EL (cell line): ENCODE measurements around the gene HPGD.

Experiments used
- DNase-seq: peaks from one replicate; pipeline ENCODE4 v3.0.0-alpha.2; 2016

The HPGD gene

DNA sequence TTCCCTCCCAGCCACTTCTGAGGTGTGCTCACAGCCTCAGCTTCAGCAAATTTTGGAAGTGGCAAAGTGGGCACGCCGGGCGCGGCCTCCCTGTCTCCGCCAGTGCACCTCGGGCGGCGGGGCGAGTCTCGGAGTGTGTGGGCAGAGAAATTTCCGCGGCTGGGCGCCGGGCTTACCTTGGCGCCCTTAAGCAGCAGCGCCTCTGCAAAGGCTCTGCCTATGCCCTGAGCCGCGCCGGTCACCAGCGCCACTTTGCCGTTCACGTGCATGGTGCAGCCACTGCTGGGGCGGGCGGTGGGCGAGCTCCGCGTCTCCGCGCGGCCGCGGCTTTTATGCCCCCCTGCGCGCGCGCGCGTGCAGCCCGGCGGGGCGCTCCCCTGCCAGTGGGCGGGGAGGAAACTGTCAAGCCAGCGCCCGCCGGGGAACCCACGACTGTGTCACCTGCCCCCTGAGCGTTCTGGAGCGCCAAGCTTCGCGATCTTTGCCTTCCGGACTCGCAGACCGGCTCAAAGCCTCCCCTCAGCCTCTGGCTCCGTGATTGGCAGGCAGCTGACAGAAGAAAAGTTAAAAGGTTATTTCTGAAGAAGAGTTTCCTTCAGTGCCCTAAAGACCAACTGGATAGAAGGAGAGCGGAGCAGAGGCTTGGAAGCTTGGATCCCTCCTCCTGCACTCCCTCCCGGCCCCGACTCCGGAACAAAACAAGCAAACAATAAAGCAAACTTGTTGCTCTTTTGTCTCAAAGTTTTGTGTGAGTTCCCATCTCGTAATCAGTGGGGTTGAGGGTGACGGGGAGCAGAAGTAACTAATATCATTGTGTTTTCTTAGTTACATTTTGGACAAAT lies at the start of gene HPGD:
HPGD (minus strand) TSS at position 306 of the 842 bp plus-strand sequence; CDS start at position 269, 37 bp downstream.
- DNase-seq, result peak; percentile 1

DNA sequence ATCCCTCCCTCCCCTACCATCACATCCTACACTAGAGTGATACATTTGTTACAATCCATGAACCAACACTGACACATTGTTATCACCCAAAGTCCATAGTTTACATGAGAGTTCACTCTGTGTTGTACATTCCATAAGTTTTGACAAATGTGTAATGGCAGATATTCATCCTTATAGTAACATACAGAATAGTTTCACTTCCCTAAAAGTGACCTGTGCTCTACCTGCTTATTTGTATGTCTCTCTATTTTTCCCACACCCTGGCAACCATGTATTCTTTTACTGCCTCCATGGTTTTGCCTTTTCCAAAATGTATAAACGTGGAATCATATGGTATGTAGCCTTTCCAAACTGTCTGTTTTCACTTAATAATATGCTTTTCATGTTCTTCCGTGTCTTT lies 42.2 kb upstream of the HPGD start:
- DNase-seq, result no peak

DNA sequence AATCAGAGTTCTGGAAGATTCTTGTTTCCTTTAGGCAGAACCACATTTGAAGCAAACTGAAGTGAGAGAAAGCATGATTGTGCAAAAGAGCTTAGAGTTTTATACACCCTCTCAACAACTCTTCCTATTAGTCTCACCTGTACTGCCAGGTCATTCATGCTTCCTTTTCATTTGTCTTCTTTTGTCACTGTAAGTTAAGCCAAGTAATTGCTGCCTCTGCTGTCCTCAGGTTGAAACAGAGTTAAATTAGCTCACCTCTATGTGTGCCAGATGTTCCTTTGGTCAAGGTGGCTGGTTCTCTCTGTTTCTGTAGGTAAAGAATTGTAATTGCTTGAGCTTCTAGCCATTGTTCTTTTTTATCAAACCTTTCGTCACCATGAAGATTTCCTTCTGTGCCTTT lies 41.1 kb upstream of the HPGD start:
- DNase-seq, result no peak

GRCh38 chr4:174561560-174561959 lies 39.3 kb upstream of the HPGD start:
- no peak for DNase-seq

DNA sequence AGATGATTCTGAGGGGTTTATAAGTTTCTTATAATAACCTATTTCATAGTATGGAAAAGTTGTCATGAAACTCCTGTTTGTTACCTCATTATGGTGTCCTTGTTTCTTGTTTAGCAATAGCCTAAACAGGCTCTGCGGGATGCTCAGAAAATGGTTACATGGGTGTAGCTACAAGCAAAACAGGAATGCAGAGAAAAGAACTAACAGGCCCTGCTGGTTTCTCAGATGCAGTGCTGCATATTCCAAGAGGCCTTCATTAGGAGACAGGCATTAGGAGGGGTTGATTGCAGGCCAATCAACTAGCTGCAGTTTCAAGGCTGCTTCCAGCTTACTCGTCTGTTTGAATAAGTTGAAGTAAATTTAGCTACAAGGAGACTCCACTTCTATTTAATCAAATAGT lies 37.6 kb upstream of the HPGD start:
- no peak for DNase-seq

GRCh38 chr4:174555789-174556630 lies 33.7 kb upstream of the HPGD start:
- DNase-seq, result no peak

GRCh38 chr4:174554231-174554728 lies 32.0 kb upstream of the HPGD start:
- no peak for DNase-seq

GRCh38 chr4:174553828-174554227 lies 31.5 kb upstream of the HPGD start:
- no peak for DNase-seq

DNA sequence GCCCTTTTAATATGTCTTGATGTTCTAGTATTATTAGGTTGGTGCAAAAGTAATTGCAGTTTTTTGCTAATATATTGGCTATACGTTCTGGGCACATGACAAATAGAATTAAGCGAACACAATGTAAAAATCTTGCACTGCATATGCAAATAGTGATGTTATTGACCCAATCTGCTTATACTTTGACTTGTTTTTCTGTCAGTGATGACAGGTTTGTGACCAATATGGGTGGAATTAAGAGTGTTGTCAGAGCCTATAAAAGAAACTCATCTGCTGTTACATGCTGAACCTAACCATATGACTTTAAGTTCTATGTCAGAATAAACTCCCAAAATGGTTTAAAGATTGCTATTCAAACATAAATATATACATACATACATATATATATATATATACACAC lies 30.7 kb upstream of the HPGD start:
- DNase-seq, result no peak

DNA sequence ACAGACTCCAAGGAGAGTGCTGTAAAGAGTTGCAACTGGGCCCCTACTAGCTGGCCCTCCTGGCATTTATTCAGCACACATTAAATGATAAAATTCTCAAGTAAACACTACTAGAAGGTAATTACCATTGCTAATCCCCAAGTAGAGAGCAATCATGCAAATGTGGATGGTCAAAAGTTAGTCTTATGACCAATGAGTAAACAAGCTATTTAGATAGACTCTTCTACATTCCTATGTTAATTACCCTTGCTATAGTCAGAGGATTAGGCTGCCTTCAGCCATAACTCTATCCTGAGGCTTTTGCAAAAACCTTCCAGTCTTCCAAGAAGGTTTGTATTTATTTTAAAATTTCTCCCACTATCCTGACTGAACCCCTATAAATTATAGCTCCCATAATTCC lies 28.3 kb upstream of the HPGD start:
- no peak for DNase-seq

- no peak for DNase-seq
These were observed 27.4 kb upstream of the HPGD start for GRCh38 chr4:174549721-174550120.

DNA sequence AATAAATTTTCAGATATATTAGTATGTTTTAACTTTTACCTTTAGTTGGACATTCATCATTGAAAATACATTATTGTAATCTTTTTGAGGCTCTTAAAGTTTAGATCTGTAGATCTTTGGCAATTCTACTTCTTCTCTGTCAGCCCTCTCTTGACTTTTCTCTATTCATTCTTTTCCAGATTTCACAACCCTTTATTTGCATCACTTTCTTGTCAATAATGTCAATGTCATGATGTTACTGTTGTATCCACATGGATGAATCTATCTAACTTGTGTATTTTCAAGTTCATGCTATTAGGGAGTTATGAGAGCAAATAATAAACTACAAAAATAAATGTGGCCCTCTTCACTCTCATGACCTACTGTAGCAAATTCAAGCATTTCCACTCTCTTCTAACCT lies 23.0 kb upstream of the HPGD start:
- DNase-seq, result no peak

DNA sequence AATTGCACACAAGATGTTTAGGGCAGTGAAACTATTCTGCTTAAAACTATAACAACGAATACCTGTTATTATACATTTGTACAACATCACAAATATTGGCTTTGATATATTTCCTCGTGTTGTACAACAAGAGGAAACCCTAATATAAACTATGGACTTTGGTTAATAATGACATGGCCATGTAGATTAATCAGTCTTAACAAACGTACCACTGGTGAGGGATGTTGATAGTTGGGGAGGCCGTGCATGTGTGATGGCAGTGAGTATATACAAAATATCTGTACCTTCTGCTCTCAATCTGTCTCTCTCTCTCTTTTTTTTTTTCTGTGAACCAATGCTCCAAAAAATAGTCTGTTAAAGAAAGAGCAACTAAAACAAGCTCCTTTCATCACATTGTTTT lies 22.2 kb upstream of the HPGD start:
- DNase-seq, result no peak

GRCh38 chr4:174540175-174540574 lies 17.9 kb upstream of the HPGD start:
- DNase-seq, result no peak

DNA sequence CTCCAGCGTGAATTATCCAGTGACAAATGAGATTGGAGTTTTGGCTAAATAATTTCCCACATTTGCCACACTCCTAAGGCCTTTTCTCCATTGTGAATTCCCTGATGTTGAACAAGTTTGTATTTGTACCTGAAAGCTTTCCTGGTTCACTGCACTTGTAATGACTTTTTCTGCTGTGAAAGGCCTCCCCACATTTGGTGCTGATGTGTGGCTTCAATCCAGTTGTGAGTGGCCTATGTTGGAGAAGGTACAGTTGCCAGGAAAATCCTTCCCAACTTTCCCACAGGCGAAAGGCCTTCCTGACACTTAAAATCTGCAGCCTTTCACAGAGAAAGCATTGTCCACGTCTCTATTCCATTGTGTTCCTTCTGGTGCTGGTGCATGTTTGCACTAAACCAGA lies 17.3 kb upstream of the HPGD start:
- DNase-seq, result no peak

DNA sequence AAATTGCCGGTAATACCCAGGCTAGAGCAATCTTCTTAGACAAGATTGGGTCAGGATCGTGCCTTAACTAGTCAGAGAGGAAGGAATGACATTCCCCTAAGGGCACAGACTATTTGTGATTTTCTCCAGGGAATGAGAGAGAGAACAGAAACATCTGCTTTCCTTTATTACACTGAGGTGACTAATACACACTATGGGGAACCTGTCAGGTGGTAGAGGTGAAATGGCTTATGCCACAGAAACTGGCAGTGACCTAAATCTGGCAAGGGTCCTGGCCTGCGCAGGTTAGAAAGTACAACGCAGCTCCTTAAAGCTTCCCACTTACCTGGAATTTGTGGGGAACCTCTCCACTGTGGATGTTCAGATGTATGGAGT lies 16.6 kb upstream of the HPGD start:
- DNase-seq, result no peak

GRCh38 chr4:174538123-174538875 lies 16.0 kb upstream of the HPGD start:
- no peak for DNase-seq

GRCh38 chr4:174537634-174538033 lies 15.3 kb upstream of the HPGD start:
- no peak for DNase-seq

GRCh38 chr4:174534461-174534860 lies 12.2 kb upstream of the HPGD start:
- DNase-seq, result no peak

DNA sequence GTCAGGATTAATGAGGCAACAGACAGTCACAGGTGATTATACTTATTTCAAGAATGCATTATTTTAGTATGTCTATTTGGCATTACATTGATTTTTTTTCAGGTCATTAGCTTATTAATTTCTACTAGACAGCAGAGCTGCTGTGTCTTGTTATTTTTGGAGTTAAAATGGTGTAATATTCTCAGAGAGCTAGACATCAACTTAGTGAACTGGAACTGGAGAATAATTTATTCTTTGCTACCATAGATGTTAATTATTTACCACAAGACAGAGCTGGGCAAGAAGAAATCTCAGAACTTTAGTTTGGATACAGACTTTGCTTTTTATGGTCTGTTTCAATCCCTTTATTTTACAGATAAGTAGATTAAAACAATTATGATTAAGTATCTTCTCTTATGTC lies 10.2 kb upstream of the HPGD start:
- no peak for DNase-seq

GRCh38 chr4:174531486-174531885 lies 9.2 kb upstream of the HPGD start:
- DNase-seq, result no peak

GRCh38 chr4:174528226-174528625 lies 5.9 kb upstream of the HPGD start:
- no peak for DNase-seq

DNA sequence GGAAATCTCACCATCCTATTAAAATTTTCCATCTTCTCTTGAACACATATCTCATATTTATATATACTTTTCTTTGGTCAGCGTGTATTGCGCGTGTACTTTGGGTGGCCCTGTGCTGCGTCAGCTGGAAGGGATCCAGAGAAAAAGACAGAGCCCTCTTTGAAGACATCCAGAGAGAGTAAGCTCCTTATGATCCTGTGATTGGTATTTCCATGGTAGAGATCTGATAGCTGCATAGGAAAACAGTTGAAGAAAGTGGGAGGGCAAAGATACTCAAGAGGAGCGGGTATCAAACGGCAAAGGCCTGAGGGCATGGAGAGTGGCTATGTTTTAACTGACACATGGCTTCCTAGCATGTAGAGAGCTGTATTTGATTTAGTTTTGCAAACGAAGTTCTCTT lies 4.4 kb upstream of the HPGD start:
- DNase-seq, result no peak
